Ramos (cell line): ENCODE results near the gene DNAH17.

ENCODE experiments used
- in situ Hi-C: fragments of 300-500 bp; cut with MboI; formaldehyde crosslinking; loops from one replicate; pipeline ENCODE4 v1.14.3; 2022; ENCODE audit warnings: low sequenced_read_pairs; ENCODE audit not compliant: unreplicated experiment

DNAH17 gene

GRCh38 chr17:78580277-78580804, 3.1 kb upstream of the DNAH17 start:
- in situ Hi-C loops, result no loop called here

DNA sequence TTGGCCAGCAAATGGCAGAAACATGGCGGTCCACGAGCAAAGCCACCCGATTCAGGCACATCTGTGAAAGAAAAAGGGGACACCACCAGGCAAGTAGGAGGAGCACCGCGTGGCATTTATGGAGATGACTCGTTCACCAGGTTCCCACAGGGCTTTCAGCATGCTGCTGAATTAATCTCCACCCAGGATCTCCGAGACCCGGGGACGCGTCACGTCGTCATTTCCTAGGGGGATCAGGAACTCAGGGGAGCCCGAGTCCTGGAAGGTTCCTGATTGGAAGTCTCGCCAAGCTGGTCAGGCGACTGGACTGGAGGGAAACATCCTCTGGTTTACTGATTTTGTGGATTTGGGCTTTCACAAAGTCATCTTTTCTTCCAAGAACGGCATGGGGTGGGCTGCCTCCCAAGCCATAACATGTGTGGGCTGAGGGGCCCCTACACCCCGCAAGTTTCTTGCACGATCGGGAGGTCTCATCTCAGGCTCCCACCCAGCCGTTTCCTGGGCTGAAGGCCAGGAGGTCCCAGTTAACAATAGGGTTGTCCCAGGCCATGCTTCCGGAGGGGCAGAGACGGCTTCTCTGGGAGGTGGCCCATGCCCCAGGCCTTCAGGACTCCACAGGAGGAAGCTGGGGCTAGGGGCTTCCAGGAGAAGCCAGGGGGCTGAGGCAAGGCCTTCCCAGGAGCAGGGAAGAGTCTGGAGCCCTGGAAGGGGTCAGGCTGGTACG, 645 bp downstream of the DNAH17 start:
- in situ Hi-C loops, result no loop called here

DNA sequence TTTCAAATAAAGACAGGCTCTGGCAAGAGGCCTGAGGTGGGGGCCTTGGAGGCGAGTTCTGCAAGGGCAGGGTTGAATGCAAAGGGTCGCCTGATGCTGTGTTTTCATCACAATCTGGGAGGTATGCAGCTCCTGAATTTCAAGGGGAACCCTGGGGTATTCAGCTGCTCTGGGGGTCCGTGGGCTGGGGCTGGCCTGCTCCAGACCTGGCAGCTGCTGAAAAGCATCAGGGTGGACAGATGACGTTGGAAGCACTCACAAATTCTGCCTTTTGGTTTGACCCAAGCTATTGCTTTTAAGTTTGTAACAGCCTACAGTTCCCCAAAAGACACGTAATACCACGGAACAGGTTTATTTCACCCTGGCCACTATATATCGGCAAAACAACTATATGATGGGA, 1.3 kb downstream of the DNAH17 start:
- in situ Hi-C loops, result no loop called here

DNA sequence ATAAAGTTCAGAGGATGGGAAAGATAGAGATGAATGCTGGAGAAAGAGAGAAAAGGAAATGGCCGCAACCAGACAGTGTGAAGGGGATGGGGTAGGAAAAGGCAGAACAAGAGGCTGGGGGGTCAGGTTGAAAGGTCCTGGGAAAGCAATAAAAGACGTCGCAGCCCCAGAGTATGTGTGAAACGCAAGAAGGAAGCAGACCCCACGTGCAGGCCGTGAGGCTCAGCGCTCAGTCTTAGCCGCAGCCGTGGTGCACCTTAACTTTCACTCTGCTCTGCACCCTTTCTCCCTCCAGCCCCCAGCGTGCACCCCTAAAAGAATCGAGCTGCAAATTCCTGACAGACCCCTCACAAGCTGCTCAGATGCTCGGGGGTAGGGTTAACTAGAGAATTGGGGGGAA, 1.9 kb downstream of the DNAH17 start:
- in situ Hi-C loops, result no loop called here

GRCh38 chr17:78573955-78574354, 3.2 kb downstream of the DNAH17 start:
- in situ Hi-C loops, result no loop called here

GRCh38 chr17:78572239-78573205, 4.7 kb downstream of the DNAH17 start:
- in situ Hi-C loops, result no loop called here

GRCh38 chr17:78571329-78571728, 5.9 kb downstream of the DNAH17 start:
- in situ Hi-C loops, result no loop called here

DNA sequence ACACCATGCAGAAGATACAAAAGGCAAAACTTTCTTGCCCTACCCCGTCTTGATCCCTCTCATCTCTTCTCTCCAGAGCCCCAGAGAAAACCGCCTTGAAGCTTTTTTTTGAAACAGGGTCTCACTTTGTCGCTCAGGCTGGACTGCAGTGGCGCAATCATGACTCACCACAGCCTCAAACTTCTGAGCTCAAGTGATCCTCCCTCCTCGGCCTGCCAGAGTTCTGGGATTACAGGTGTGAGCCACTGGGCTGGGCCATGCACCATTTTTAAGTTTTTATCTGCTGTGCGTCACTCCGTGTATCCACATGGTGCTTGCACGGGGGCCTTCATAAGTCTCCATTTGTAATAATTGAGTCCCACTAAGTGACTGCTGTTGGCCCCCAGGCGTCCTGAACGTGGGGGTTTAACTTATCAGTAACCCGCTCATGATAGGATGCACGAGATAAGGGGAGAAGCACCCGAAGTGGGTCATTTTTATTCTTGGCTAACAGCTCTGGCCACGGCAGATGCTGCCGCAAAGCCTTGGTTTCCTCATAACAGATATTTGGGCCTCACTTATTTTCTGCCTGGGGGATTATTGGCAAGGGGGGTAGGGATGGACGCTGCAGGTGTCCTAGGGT, 8.6 kb downstream of the DNAH17 start:
- in situ Hi-C loops, result no loop called here

DNA sequence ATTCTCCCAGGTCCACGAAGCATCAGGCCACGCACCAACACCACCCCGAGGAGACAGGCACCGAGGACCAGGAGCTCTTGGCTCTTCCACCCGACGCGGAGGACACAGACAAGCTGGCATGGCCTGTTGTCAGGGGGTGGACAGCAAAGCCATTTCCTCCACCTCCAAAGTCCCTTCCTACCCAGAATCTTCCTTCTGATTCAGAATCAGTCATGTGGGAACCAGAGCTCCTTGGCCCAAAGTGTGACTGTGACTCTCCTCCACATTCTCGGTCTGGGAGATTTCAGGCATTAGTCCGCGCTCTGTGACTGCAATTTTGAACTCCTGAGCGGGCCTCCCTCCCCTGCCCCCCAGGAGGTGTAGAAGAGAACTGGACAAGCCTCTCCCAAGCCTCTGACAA, 9.2 kb downstream of the DNAH17 start:
- in situ Hi-C loops, result no loop called here

DNA sequence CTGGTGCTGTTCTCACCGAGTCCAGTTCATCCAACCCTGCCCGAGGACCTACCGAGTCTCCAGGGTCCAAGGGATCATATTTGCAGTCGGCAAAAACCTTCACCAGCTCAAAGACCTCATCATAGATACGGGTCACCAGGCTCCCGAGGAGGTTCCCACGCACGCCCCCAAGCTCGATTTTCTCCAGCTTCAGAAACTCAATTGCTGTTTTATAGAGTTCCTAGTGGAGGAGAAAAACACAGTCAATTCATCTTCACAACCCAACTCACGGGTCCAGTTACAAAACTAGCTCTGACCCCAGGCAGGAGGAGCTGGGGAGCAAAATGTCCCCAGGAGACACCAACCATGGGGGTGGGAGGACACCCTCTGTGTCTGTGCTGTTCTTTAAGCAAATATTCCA, 10.2 kb downstream of the DNAH17 start:
- in situ Hi-C loops, result no loop called here

DNA sequence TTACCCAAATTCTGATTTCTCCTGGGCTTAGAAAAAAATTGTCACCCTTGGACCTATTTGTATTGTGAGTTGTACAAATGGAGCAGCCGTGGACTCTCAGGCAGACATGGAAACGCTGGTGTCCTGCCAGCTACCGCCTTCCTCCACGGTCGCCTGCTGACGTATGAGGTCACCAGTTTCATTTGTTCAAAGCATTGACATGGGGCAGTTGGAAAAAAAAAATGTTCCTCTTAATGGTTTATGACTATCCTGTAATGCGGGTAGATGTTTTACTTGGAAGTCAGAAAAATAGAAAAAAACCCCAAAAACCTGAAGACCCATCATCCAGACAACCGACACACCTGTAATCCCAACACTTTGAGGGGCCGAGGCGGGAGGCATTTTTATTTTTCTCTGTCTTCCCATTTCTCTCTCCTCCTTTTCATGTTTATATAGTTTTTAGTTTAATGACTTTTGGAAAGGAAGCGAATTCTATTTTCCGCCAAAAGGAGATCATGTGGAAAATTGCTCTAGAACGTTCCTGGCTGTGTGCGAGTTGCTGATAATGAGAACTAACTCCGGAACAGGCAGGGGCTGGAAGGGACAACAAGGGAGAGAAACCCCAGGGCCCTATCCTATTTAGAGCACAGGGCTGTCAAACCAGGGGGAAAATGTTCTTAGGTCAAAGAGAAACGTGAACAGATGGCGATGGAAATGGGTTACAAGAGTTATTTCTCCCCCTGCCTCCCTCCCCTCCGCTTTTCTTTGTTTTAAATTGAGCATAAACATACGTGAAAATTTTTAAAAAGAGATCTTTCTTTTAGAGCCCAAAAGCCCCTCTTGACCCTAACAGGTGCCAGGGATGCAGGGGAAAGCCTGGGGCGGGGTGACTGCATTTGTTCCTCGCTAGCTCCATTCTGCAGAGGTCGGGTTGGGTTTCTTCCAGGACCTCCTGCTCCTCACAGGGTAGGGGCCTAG, 13.7 kb downstream of the DNAH17 start:
- in situ Hi-C loops, result no loop called here

DNA sequence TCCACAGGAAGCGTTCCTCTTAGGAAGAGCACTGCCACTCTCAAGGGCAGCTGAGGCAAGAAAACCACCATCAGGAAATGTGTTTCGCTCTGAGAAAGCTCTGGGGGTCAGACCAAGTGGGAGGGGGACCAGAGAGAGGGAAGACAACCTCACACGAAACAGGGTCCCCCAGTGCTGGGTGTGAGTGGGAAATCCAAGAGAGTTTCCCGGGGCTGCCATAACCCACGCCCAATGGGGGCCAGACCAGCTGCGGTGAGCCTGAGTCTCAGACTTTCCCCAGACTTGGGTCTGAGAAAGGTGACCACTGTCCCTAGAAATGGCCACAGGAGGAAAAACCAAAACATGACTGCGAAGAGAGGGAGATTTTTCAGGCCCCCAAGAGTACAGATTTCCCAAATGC, 14.5 kb downstream of the DNAH17 start:
- in situ Hi-C loops, result no loop called here

DNA sequence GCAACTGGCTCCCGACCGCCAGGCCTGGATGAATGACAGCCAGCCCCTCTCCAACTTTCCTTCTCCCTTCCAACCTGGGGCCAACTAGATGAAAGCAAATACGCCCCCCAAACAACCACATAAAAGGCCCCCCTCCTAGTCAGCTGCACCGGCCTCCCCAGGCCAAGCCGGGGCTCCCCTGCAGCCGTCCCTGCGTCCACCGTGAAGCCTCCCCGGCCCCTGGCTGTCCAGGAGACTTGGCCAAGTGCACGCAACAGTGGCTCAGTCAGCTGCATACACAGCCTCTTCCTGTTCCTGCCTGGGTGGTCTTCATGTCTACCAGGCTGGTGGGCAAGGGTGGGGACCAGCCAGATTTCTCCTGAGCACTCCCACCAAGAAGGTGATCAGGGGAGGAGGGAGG, 16.0 kb downstream of the DNAH17 start:
- in situ Hi-C loops, result no loop called here

DNA sequence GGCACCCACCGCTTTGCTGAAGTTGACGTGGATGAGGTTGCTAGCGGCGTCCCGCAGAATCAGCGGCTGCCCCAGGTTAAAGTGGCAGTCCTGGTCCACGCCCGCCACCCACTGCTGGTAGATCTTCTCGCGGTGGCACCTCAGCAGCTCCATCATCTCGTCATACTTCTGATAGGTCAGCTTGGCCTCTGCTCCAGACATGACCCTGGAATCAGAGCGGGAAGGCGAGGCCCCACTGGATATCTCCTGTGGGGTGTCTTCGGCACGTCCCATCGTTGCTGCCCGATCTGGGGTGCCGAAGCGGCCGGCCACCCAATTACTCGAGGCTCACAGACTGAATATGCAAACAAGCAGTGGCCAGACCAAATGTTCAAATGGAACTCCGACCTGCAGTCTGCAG, 16.5 kb downstream of the DNAH17 start:
- in situ Hi-C loops, result no loop called here

DNA sequence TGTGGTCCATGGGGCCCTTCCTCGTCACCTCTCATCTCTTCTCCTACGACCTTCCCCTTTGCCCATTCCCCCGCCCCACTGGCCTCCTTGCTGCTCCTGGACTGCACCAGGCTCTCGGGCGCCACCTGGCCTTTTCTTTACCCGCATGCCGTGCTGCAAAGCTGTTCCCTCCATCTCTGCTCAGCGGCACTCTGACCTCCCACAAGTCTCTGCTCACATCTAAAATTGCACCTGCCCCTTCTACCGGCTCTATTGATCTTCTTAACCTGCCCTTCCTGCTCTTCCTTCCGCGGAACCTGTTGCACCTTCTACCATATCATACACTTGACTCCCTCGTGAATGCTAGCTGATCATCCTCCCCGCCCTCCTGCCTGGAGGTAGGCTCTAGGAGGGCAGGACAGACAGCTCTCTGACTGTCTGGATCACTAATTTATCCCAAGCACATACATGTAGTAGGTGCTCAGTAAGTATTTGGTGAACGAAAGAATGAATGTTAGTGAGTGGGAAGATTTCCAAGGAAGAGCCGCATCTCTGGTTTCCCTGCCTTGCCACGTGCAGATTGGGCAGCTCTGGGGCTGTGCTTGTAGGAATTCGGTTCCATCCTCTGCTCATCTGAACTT, 17.3 kb downstream of the DNAH17 start:
- in situ Hi-C loops, result no loop called here

DNA sequence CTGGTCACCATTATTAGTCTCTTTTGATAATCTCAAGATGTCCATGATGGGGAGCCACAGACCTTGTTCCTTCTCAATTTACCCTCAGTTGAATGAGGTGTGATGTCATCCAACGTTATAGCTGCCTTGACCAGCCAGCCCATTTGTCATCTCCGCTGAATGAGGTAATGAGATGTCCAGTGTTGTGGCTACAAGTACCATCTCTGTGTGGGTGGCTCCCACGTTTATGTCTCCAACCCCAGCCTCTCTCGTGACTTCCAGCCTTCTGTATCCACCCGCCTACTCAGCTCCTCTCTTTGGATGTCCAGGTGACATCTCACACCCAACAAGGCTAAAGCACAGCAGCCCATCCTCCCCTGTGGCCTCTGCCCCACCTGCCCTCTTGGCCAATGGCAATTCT, 18.2 kb downstream of the DNAH17 start:
- in situ Hi-C loops, result no loop called here

- in situ Hi-C loops, result no loop called here
Measured at GRCh38 chr17:78558181-78558850, 18.9 kb downstream of the DNAH17 start.

DNA sequence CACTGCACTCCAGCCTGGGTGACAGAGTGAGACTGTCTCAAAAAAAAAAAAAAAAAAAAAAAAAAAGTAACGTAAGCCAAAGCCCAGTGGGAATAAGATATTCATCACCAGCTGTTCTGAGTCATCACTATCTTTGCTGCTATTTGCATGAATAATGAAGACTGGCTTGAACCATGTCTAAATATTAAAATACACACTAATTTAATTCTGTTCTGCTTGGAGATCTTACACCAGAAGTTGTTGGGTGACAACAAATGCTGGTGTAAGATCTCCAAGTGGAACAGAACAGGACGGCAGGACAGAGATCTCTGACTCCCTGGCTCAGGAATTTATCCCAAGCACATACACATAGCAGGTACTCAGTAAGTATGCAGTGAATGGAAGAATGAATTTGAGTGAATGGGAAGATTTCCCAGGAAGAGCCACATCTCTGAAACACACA, 19.6 kb downstream of the DNAH17 start:
- in situ Hi-C loops, result no loop called here

DNA sequence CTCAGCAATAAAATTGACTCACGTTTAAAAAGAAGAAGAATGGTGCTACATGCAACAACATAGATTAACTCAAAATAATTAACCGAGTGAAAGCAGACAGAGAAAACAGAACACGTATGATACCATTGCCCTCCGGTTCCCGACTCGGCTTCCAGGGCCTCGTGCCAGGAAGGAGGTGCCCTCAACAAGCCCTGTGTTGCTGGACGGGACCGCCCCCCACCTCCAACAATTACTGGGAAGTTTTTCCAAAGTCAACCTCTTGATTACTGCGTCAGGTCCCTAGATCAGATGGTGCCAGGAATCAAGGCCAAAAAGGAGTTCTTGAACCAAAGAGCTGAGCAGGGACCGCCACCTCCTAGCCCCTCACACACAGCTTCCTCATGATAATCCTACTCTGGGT, 20.4 kb downstream of the DNAH17 start:
- in situ Hi-C loops, result no loop called here
